Measurements from ENCODE around the gene THRSP.
"Not testable (repeated sequence)": the region's sequence is repeated elsewhere in the genome, so short reads cannot be mapped to it uniquely, and the experiment has no call there.

THRSP gene, protein sequence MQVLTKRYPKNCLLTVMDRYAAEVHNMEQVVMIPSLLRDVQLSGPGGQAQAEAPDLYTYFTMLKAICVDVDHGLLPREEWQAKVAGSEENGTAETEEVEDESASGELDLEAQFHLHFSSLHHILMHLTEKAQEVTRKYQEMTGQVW

DNA sequence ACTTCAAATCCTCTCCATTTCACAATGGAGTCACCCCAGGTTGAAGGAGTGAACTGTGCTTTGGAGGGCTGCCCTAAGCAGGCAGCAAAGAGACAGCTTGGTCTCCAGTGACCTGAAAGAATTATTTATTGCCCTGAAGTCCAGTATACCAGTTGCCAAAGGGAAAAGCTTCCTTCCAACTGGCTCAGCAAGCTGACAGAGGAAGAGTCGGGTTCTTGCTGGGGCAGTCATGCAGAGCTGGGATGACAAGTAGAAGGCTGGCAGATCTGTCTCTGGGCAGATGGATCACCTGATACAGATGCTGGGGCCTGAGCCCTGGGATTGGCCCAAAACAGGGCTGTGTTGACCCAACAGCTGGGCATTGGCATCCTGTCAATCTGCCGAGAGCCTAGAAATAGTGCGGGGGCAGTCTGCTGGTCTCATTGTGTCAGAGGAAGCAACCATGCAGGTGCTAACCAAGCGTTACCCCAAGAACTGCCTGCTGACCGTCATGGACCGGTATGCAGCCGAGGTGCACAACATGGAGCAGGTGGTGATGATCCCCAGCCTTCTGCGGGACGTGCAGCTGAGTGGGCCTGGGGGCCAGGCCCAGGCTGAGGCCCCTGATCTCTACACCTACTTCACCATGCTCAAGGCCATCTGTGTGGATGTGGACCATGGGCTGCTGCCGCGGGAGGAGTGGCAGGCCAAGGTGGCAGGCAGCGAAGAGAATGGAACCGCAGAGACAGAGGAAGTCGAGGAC, at the start of gene THRSP:
TSS of gene THRSP (plus strand) at position 422 of the 742 bp plus-strand sequence. CDS start at position 443, 21 bp downstream.
- peak in 2 of 56 donors; percentile 6 to 18 for DNase-seq

- not testable (repeated sequence) for DNase-seq
Measured at GRCh38 chr11:78014937-78015520, 48.6 kb upstream of the THRSP start.

DNA sequence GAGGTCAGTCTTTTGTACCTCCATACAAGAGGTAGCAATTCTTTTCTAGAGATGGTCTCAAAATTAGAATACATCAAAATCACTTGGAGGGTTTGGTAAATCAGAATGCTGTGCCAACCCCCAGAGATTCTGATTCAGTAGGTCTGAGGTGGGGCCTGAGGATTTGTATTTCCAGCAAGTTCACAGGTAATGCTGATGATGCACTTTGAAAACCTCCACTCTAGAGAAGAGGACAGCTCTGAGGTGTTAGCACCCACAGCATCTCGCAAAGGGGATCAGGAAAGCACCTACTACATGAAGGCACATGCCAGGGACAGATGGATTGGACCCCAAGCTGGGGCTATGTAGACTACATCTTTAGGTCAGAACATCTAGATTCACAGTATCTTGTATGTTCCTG, 47.8 kb upstream of the THRSP start:
- no peak for DNase-seq

GRCh38 chr11:78019808-78020207, 43.9 kb upstream of the THRSP start:
- no peak for DNase-seq

DNA sequence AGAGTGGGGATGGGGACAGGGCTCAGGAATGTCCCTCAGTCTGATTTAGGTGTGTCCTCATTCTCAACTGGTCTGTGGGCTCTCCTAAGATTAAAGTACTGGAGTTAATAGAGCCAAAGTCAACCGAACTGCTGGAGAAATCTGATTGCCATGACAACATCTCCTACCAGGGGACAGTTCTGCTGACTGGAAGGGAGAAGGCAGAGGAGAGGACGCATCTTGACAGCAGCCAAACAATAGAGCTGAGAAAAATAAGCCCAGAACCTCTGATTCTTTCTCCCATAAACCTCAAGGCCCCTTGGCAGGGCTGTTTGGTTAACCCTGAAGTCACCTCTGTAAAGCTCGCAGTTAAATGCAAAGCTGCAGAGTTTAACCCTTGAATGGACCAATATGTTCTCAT, 43.4 kb upstream of the THRSP start:
- no peak for DNase-seq

DNA sequence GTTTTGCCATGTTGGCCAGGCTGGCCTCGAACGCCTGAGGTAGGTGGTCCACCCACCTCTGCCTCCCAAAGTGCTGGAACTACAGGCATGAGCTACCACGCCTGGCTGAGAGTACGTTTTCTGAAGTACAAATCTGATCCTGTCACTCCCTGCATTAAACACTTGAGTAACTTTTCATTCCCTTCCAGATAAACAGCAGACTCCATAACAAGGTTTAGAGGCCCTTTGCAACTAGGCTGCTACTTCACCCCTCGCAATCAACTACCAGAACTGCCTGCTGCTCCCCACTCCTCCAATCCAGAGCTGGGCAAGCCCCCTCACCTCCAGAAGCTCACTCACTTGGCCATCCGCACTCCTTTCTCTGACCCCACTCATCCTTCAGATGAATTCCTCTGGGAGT, 42.0 kb upstream of the THRSP start:
- DNase-seq = no peak

- DNase-seq = no peak
Measured at GRCh38 chr11:78022397-78023396, 41.0 kb upstream of the THRSP start, which contains the start of gene KCTD14. Gene KCTD14 (minus strand): TSS chr11:78023276. CDS start chr11:78023249, 27 bp downstream.

GRCh38 chr11:78023426-78023825, 40.2 kb upstream of the THRSP start:
- no peak for DNase-seq

- no peak for DNase-seq
Measured at GRCh38 chr11:78025378-78025777, 38.3 kb upstream of the THRSP start.

DNA sequence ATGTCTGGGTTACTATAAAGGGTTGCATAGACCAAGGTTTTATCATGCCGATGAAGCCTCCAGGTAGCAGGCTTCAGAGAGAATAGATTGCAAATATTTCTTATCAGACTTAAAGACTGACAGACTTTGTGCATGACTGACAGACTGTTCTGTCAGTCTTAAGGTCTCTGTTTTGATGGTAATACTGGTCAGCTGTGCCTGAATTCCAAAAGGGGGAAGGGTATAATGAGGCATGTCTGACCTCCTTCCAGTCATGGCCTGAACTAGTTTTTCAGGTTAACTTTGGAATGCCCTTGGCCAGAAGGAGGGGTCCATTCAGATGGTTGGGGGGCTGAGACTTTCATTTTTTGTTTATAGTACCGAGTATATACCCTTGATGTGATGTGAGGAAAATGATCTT, 35.9 kb upstream of the THRSP start:
- DNase-seq = no peak

DNA sequence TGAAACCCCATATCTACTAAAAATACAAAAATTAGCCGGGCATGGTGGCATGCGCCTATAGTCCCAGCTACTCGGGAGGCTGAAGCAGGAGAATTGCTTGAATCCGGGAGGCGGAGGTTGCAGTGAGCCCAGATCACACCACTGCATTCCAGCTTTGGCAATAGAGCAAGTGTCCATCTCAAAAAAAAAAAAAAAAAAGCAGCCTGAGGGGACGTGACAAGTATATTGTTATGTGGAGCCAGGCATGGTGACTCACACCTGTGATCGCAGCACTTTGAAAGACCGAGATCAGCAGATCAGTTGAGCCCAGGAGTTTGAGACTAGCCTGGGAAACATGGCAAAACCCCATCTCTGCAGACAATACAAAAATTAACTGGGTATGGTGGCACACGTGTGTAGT, 35.2 kb upstream of the THRSP start:
- not testable (repeated sequence) for DNase-seq

DNA sequence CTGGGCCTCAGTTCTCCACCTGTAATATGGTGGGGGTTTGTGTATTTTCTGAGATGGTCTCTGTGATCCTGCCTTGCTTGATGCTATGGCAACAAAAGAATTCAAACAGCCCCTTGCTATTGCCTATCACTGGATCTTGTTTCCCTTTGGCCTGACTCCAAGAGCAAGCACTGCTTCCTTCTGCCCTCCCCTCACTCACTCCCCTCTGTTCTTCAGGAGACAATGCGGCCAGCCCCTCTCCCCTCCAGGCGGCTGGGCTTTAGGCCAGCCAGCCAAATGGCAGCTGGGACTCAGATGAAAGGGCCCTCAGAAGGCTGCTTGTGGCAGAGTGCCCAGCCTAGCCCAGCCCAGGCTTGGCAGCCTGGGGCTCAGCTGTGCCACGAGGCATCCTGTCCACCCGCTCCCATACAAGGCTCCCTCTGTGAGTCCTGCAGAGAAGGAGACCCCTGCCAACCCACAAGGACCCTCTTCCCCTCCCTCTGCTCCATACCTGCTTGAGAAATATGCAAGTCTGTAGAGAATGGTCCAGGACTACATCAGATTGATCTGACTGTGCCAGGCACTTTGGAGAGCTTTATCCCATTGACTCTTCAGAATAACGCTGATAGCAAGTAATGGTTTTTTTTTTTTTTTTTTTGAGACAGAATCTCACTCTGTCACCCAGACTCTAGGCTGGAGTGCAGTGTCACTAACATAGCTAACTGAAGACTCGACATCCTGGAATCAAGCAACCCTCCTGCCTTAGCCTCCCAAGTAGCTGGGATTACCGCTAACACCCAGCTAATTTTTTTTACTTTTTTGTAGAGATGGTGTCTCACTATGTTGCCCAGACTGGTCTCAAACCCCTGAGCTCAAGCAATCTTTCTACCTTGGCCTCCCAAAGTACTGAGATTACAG, 33.0 kb upstream of the THRSP start:
- DNase-seq = peak; percentile 33 to 96 (median 90)

- no peak for DNase-seq
Measured at GRCh38 chr11:78031629-78032028, 32.0 kb upstream of the THRSP start.

GRCh38 chr11:78032090-78032489, 31.6 kb upstream of the THRSP start:
- peak in 1 of 56 donors; percentile 11 for DNase-seq

DNA sequence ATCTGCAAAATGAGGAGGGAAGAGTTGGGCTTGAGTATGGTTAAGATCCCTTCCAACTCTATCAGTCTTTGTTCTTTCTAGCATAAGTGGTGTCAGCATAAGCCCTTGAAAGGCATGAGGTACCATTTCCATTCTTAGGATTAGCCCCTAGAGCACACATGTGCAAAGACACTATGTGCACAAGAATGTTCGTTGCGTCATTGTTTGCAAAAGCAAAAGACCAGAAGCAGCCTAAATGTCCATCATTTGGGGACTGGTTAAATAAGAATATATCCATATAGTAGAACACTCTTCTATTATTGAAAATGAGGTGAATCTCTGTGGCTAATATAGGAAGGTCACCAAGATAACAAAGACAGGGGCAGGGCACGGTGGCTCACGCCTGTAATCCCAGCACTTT, 30.6 kb upstream of the THRSP start:
- no peak for DNase-seq

- DNase-seq = no peak
Measured at GRCh38 chr11:78034623-78035022, 29.0 kb upstream of the THRSP start.

DNA sequence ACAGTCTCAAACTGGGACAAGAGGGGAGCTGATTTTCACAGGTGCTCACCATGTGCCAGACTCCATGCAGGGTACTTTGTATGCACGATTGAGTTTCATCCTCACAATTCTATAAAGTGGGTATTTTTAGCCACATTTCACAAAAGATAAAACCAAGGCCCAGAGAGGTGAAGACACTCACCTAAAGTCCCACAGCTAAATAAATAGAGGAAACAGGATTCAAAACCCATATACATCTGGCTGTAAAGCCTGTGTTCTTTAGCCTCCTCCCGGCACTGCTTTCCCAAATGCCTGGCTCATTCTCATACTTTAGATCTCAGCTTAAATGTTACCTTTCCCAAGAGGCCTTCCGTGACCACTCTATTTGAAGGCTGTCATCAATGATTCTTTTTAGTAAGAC, 27.3 kb upstream of the THRSP start:
- no peak for DNase-seq

- no peak for DNase-seq
Measured at GRCh38 chr11:78037056-78037455, 26.6 kb upstream of the THRSP start.

DNA sequence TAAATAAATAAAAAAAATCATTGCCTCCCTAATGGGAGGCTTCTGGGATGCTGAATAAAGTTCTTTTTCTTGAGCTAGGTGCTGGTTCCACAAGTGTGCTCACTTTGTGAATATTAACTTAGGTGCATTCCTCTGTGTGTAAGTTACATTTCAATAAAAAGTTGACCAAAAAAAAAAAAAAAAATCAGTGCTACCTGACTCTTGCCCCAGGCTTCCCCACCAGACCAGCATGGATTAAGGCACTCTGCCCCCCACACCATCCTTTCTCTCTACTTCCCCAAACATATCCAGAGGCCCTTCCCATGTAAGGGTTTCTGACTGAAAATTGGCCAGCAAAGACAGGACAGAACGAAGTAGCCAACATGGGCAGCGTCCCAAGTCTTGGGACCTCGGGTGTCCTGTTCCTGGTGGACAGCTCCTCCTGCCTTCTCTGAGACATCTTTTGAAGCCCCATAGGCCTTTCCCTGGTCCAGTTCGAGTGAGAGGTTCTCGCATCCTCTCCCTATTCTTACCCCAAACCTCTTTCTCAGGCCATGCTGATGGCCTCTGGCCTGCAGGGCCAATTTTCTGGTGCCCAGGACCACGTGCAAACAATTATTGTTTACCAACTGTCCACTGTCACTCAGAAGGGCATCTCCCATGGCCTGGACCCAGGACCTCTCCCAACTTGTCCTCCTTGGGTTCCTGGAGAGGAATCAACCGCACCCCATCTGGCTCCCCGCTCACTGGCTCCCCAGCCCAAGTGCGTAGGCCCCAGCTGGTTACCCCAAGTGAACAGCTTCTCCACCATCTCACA, 25.6 kb upstream of the THRSP start:
- DNase-seq = no peak
